Glomerular endothelial cell (primary cell): ENCODE data around the gene PDLIM7. TPM values are rescaled to one million over a fixed set of nuclear protein-coding genes. Genes with fewer than 3 reads are reported as not detected.

Experiments used
- DNase-seq: peaks from one replicate; pipeline ENCODE4 v3.0.0-alpha.2; 2011; ENCODE audit warnings: low read depth, low spot score; ENCODE audit errors: extremely low read depth
- total RNA-seq: library from RNA; depleted of rRNA; stranded (reverse); fragments of >200 nt; gene quantifications from 2 replicates; pipeline ENCODE4 v1.2.3, GENCODE V29; 2015

PDLIM7 gene
- total RNA-seq, 1 donor from 2014 or later = 341 TPM

DNA sequence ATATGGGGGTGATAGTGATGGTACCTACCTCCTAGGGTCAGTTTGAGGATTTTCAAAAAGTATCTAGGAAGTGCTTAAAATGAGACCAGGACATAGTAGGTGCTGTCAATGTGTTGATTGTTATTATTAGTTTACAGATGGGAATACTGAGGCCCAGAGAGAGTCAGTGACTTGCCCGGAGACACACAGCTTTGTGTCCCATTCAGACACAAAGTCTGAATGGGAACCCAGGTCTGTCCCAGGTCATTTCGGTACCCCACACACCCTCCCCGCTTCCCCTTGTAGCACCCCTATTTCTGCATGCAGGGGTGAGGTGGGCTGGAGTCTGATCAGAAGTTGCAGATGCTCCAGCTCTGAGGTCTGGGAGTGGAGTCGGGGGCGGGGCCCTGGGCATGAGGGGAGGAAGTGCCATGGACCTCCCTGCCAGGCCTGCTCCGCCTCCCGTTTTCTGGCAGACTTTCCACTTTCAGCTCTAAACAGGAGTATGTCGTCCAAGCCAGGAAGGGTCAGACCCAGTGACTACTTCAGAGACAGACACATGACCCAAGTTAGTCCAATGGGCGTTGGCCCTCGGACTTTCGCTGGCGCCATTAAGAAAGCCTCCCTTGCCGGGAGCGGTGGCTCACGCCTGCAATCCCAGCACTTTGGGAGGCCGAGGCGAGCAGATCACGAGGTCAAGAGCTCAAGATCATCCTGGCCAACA is 20.7 kb downstream of the PDLIM7 start:
- DNase-seq = no peak

GRCh38 chr5:177475563-177476427 is 21.6 kb downstream of the PDLIM7 start:
- DNase-seq = no peak

DNA sequence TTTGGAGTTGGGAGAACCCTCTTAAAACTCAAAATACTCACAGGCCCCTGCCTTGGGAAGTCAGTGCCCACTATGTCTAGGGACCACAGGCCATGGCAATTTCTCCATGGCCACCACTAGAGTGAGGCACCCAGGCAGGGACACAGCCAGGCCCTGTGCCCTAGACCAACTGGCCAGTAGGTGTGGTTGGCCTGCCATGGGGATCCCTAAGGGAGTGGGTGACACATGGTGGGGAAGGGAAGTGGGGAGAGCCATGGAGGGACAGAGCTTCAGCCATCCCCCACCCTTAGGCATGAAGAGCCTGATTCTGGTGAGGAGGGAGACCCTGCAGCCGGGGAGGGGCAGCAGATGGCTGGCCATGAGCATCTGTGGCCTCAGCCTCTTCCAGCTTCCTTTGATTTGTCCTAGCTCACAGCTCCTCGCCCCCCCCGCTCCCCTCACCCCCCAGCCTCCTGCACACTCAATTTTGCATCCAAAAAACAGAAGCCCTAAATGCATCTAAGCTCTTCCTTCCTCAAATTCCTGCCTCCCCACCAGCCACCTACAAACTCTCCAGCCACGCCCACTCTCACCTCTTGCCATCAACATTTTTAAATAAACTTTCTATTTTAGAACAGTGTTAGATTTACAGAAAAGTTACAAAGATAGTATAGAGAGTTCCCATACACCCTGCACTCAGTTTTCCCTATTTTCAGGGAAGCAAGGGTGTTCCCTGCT is 22.4 kb downstream of the PDLIM7 start:
- DNase-seq = no peak

DNA sequence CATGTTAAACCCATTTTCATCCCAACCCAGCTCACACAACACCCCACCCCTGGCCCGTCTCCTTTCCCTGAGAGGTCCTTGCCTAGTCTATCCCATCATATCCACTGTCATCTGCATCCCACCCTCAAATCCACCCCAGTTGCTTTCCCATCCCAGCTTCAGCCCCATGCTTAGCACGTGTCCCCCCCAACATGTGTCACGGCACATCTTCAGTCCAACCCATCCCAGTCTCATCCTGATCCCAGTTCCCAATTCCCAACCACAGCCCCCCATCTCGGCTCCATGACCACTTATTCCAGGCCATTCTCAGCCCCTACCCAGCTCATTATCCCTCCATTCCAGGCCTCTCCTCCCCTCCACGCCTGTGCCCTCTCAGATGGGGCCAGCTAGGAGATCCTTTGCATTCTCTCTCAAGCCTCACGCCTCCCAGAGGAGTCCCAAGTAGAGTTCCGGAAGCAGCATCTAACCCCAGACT is 23.4 kb downstream of the PDLIM7 start:
- no peak for DNase-seq

GRCh38 chr5:177473443-177474001 is 23.9 kb downstream of the PDLIM7 start, which contains the start of gene DBN1:
Gene DBN1 (minus strand): TSS chr5:177473634. CDS start chr5:177473521, 113 bp downstream.
- DNase-seq = no peak

DNA sequence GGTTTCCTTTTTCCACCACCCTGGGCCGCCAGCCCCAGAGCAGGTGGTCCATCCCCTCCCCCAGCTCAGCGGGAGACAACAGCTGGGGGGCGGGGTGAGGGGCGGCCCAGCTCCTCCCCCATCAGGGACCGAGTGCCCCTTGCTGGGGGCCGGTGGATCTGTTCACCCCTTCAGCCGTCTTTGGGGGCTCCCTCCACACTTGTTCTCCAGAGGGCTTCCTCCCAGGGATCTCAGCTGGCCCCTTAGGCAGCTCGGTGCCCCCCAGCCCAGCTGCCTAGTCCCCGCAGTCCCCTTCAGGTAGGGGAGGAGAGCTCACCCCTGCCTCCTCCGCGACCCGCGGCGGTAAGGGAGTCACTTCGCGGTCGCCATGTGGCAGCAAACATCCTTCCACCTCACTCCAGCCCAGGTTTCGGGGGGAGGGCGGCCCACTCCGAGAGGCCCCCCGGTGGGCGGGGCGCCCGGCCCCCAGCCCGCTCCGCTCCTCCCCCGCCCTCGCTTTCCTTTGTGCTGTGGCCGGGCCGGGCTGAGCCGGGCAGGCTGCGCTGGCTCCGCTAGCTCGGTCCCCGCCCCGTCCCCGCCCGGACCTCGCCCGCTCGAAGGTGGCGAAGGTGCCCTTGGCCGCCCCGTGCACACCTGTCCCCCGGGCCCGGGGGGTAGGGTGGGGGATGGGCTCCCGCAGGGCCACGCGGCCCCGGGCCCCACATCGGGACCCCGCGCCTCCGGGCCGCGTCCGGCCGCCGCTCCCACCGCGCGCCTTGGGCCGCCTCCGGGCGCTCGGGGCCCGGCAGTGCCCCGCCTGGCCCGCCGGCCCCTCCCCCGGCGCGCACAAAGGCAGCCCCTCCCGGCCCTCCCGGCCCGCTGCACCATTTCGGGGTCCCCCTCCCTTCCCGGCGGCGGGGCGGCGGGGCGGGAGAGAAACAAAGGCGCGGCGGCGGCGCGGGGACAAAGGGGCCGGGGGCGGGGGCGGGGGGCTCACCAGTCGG is 24.7 kb downstream of the PDLIM7 start:
- no peak for DNase-seq

GRCh38 chr5:177471610-177472356 is 25.6 kb downstream of the PDLIM7 start:
- DNase-seq = no peak

DNA sequence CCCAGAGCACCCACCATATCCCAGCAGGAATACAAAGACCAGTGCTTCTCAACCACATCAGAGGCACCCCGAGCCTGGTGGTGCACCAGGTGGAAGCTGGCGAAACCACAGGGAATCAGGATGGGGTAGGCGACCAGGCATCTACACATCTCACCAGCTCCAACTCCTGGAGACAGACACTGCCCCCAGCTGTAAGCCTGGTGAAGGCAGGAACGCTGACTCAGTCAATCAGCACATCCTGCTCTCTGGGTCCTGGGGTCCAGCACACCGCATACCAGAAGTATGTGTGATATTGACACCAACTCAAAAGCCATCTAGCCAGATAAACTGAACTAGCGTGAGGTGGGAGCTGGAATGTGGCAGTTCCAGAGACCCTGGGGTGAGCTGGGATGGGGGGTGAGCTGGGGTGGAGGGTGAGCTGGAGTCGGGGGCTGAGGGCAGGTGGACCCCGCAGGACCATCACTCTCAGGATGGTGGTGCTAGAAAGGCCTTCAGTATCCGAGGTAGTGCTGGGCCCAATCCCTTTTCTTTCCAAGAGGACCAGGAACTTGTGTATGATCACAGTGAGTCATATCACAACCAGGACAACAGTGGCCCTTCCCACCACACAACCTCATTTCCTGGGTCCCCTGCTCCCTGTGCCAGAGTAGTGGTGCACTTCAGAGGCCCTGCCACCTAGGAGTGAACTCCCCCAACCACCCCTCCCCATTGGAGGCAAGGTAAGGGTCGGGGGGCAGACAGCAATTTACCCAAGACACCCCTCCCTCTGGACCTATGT is 26.5 kb downstream of the PDLIM7 start:
- DNase-seq = no peak

DNA sequence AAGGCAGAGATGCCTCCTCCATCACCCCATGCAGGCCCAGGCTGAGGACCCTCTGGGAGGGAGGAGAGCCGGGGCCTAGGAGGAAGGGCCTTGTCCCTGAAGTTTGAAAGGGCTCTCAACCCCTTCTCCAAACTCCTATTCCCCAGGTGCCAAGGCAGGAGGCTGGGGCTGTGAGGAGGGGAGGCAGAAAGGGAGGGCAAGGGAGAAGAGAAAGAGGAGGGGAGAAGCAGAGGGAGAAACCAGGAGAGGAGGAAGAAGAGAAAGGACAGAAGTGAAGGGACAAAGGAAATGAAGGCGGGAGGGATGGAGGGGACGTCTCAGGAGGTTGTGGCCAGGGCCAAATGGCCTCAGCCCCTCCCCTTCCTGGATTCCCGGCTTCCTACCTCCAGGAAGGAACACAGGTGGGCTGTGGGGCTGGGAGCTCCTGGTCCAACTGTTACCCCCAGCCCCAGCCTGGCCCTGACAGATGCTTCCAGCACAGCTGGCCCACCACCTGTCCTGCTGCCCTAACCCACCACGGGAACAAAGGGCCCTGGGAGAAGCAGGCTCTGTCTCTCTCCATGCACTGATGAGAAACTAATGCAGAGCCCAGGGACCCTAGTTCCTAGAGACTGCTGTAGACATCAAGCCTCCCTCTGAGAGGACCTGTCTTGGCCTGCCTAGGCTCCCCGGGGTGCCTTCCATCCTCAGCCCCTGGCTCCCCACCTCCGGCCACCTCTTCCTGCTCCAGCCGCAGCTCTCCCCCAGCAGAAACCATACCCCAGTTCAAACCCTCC is 27.5 kb downstream of the PDLIM7 start:
- DNase-seq = no peak

GRCh38 chr5:177468685-177469628 is 28.4 kb downstream of the PDLIM7 start:
- no peak for DNase-seq

DNA sequence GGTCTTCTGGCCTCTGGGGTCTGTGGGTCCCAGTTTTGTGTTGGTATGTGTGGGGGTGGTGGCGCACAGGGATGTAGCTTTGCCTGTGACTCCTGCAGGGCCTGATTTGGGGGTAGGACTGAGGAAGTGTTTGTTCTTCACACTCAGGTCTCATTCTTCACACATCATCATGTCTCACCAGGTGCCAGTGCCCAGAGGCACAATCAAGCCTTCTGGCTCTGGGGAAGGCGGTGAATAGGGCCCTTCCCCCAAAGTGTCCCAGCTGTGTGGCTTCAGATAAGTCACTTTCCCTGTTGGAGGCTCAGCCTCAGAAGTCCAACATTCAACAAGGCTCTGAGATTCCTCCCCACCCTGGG is 29.1 kb downstream of the PDLIM7 start:
- DNase-seq = no peak

- no peak for DNase-seq
Measured at GRCh38 chr5:177467436-177467835, 30.0 kb downstream of the PDLIM7 start.

DNA sequence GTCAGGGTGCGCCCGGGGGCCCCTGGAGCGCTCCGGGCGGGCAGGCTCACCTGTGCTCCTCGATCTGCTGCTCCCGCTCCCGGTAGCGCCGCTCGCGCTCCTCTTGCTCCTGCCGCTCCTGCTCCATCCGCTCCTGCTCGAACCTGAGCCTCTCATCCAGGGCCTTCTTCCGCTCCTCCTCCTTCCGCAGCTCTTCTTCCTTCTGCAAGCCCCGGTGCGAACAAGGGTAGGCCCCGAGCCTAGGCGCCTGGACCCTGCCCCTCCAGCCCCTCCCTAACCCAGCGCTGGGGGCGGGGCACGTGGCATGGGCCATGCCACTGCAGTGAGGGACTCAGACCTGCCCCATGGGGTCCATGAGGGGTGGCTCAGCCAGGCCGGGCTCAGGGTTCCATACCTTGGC is 30.5 kb downstream of the PDLIM7 start:
- no peak for DNase-seq

DNA sequence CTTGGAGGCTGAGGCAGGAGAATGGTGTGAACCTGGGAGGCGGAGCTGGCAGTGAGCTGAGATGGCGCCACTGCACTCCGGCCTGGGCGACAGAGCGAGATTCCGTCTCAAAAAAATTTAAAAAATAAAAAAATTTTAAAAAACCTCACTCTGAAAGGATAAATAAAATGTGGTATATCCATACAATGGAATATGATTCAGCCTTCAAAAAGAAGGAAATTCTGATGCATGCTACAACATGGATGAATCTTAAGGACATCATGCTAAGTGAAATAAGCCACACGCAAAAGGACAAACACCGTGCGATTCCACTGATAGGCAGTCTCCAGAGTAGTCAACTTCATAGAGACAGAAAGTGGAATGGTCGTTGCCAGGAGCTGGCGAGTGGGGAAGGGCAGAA is 32.4 kb downstream of the PDLIM7 start:
- no peak for DNase-seq

- DNase-seq = no peak
Measured at GRCh38 chr5:177462021-177462670, 35.3 kb downstream of the PDLIM7 start.
